ENCODE data around the gene NDRG4.

- TF ChIP-seq, protein P1, sequence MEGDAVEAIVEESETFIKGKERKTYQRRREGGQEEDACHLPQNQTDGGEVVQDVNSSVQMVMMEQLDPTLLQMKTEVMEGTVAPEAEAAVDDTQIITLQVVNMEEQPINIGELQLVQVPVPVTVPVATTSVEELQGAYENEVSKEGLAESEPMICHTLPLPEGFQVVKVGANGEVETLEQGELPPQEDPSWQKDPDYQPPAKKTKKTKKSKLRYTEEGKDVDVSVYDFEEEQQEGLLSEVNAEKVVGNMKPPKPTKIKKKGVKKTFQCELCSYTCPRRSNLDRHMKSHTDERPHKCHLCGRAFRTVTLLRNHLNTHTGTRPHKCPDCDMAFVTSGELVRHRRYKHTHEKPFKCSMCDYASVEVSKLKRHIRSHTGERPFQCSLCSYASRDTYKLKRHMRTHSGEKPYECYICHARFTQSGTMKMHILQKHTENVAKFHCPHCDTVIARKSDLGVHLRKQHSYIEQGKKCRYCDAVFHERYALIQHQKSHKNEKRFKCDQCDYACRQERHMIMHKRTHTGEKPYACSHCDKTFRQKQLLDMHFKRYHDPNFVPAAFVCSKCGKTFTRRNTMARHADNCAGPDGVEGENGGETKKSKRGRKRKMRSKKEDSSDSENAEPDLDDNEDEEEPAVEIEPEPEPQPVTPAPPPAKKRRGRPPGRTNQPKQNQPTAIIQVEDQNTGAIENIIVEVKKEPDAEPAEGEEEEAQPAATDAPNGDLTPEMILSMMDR (IDR thresholded peaks at IDR 0.05): no peak
- TF ChIP-seq POLR2A (IDR thresholded peaks at IDR 0.05) (no peak), POLR2AphosphoS5 (IDR thresholded peaks at IDR 0.05) (no peak)
Observed at GRCh38 chr16:58462997-58463941, 36.7 kb upstream of the NDRG4 start.

All from stomach (tissue), 4 donors.